Activated effector memory CD4-positive, alpha-beta T cell treated with anti-CD3 and anti-CD28 coated beads, Interleukin-2, amount 50 U/mL, for 16 hours (primary cell): ENCODE results near the gene SERPING1.

Experiments used
- DNase-seq: peaks from one replicate; pipeline ENCODE4 v3.0.0-alpha.2; 2020

Gene SERPING1

GRCh38 chr11:57657194-57658022, 59.9 kb downstream of the SERPING1 start, which contains the start of gene CLP1:
CLP1 (plus strand) TSS chr11:57657762; CDS start chr11:57659477, 1,715 bp downstream.
- DNase-seq = peak; percentile 100

- no peak for DNase-seq
Observed at GRCh38 chr11:57658023-57658361, 60.5 kb downstream of the SERPING1 start.

GRCh38 chr11:57659669-57660068, 62.2 kb downstream of the SERPING1 start:
- no peak for DNase-seq

DNA sequence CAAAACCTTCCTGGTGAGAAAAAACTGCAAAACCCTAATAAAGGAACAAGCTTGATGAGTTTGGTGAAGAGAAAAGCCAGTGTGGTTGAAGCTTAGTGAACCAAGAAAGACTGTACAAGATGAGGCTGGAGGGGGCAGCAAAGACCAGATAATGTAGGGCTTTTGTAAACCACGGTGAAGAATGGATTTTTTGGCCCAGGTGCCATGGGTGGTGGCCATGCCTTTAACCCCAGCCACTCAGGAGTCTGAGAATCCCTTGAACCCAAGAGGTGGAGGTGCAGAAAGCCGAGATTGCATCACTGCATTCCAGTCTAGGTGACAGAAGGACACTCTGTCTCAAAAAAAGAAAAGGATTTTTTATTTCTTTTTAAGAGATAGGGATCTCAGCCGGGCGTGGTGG, 65.4 kb downstream of the SERPING1 start:
- peak; percentile 58 for DNase-seq

DNA sequence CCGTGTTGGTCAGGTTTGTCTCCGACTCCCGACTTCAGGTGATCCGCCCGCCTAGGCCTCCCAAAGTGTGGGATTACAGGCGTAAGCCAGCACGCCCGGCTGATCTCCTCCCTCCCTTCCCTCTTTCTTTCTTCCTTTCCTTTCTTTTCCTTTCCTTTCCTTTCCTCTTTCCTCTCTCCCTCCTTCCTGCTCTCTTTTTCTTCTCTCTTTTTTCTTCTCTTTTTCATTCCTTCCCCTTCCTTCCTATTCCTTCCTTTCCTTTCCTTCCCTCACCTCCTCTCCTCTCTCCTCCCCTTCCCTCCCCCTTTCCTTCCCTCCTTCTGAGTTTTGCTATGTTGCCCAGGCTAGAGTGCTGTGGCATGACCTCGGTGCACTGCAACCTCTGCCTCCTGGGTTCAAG, 66.5 kb downstream of the SERPING1 start:
- DNase-seq = no peak
